H1 (cell line): ENCODE results near the gene C20orf202. TPM values are rescaled to one million over a fixed set of nuclear protein-coding genes. Genes with fewer than 3 reads are reported as not detected.

Experiments
- CTBP2 ChIP-seq: IDR thresholded peaks from 2 replicates; pipeline ENCODE4 v1.7.0; 2011; ENCODE audit warnings: borderline replicate concordance, mild to moderate bottlenecking, moderate library complexity, mixed read lengths, low read length; ENCODE audit not compliant: insufficient read depth, insufficient read length
- EP300 ChIP-seq, 2 experiments: IDR thresholded peaks; 1 replicate in 1 of 2; 2 replicates in 1 of 2; pipeline ENCODE4 v1.6.1; 2011 to 2012; ENCODE audit warnings: low read depth in 2 of 2, low read length in 2 of 2, mild to moderate bottlenecking in 2 of 2, borderline replicate concordance in 1 of 2, inconsistent platforms in 1 of 2, moderate library complexity in 1 of 2
- JUND ChIP-seq: IDR thresholded peaks from 2 replicates; pipeline ENCODE4 v1.6.1; 2011; ENCODE audit warnings: mild to moderate bottlenecking, improper control_type of control experiment, low read length
- polyA plus RNA-seq, 7 experiments: library from polyadenylated mRNA; depleted of rRNA in 3 of 7; stranded (reverse) in 5 of 7; unstranded in 2 of 7; fragments of >200 nt in 5 of 7; fragments of 200-250 nt in 2 of 7; gene quantifications; 1 replicate in 5 of 7; 2 replicates in 1 of 7; 4 replicates in 1 of 7; pipeline versions ENCODE4 v1.2.1 to v1.2.3, GENCODE V29; 2011 to 2013; ENCODE audit warnings: missing spikeins in 2 of 7, mixed read lengths in 2 of 7
- total RNA-seq: library from RNA; stranded (reverse); fragmentation: NEBNext Ultra II Directional; extraction: Animal tissue kit (Norgen Biotek cat#: 25700); gene quantifications from 2 replicates; pipeline ENCODE4 v1.2.1, GENCODE V29; 2021

The C20orf202 gene
- total and polyA plus RNA-seq, 2 of the 8 experiments (the other 6 are each of a cell fraction or from before 2014, with no cell fraction given): 0.12 TPM; not detected in 1

DNA sequence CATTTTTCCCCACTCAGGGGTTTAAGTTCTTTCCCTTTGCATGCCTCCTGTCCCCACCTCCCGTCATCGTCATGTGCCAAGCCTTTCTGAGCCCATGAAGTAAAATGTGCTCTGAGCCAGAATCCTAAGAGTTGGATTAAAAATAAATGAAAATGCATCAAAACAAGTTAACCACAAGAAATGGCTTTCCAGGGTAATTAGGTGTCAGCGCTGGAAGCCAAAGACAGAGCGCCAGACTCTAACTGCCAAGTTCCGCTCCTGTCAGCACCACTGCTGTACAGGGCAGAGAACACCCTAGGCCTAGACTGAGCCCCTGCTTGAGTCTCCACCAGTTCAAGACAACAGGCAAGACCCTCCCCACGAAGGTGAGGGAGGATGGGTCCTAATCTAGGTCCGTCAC, 5.5 kb upstream of the C20orf202 start (continued):
- no peak for TF ChIP-seq JUND
- TF ChIP-seq EP300 (IDR thresholded peaks at IDR 0.05; ENCODE audit: borderline replicate concordance in 1 of 2, low read depth in 2 of 2, low read length in 2 of 2): no peak
- no peak for TF ChIP-seq CTBP2
